Occipital lobe (tissue), 2 donors: Measurements from ENCODE around the gene ABCG1. TPM values are rescaled to one million over a fixed set of nuclear protein-coding genes. Genes with fewer than 3 reads are reported as not detected.

Source experiments
- DNase-seq: peaks from one replicate; lab custom pipeline; 2025; lab: John Stamatoyannopoulos, UW
- total RNA-seq: library from RNA; depleted of rRNA; stranded (reverse); fragments of >200 nt; gene quantifications from one replicate; pipeline ENCODE4 v1.2.3, GENCODE V29; 2014

The ABCG1 gene
- total RNA-seq, 1 donor from 2014 or later: 16.1 TPM

GRCh38 chr21:42304556-42305454, 85.9 kb downstream of the ABCG1 start:
- DNase-seq: no peak

DNA sequence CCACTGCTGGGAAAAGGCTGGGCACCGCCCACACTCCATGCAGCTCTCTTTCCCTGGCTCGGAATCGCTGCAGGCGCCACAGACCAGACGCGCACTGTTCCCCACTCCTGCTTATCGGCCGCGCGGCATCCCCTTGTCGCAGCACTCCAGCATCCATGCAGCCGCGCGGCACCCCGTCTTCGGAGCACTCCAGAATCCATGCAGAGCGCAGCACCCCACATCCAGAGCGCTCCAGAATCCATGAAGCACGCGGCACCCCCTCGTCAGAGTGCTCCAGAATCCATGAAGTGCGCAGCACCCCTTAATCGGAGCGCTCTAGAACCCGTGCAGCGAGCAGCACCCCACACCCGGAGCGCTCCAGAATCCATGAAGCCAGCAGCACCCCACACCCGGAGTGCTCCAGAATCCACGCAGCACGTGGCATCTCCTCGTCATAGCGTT, 86.8 kb downstream of the ABCG1 start:
- no peak for DNase-seq

GRCh38 chr21:42306366-42307035, 87.6 kb downstream of the ABCG1 start:
- DNase-seq: no peak

- DNase-seq: no peak
These were observed 88.2 kb downstream of the ABCG1 start for GRCh38 chr21:42307106-42307505.

DNA sequence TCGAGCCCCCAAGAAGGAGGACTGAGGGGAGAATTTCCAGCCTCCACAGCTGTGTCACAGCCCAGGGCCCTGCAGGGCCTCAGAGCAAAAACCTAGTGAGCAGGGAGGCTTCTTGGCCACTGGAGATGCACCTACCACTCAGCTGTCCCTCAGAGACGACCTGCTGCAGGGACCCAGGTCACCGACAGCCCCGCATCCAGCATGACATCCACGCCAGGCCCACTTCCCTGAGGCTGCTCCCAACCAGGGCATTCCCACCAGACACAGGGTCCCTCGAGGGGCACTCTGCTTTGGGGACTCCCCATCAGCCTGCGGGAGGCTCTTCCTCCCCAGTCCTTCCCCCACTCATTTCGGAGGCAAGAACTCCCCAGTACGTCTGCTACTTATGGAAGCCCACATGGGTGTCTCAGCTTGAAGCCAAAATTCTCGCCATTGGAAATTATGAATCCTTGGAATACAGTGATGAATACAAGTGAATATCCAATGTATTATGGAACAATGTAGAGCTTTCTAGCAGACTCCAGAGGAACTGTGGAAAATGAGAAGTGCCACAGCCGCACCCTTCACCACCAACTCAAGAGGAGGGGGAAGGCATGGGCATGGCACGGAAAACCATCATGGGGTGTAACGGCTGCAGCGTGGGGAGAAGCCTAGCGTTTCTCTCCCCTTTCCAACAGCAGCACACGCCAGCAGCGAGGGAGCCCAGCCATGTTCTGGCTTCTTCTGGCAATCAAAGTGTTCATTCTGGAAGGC, 89.4 kb downstream of the ABCG1 start:
- no peak for DNase-seq

GRCh38 chr21:42308914-42309752, 90.2 kb downstream of the ABCG1 start:
- no peak for DNase-seq

DNA sequence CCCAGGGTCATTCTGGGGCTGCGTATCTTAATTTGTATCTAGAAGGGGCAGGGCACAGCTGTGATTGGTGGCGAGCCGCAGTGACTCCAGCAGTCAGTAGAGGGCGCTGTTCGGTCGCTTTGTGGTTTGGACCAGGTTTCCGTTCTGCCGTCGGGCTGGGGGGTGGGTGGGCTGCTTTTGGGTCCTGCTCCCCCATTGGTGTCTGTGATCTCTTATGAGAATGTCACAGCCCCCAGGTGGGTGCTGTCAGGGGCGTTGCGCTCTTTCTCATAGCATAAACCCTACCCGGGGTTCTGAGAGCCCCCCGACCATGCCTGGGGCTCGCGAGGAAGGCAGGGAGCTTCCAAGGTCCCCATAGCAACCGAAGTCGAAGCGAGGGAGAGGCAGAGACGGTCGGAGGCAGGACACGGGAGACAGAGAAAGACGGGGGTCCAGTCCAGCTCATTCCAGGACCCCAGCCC, 90.8 kb downstream of the ABCG1 start:
- DNase-seq: no peak

DNA sequence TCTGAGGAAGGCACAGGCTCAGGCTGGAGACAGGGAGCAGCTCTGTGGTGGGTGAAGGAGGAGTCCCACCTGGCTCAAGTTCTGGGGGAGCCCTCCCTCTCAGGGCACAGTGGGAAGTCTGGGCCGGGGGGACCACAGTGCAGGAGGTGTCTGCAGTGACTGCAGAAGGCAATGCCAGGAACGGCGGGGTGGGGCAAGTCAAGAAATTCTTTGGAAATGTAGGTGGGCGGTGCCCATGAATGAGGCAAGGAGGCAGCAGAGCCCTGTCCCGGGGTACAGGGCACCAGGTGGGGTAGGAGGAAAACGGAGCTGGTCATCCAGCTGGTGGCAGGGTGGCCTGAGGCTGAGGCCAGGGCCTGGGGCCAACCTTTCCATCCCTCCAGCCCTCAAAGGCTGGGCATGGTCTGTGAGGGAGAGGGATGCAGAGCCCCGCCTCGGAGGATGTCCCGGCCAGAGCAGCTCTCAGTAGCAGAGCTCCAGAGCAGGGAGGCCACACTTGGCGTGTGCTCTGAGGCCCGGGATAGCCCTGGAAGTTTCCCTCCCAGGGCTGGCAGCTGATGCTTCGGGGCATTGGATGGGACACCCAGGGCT, 91.6 kb downstream of the ABCG1 start:
- DNase-seq: no peak

DNA sequence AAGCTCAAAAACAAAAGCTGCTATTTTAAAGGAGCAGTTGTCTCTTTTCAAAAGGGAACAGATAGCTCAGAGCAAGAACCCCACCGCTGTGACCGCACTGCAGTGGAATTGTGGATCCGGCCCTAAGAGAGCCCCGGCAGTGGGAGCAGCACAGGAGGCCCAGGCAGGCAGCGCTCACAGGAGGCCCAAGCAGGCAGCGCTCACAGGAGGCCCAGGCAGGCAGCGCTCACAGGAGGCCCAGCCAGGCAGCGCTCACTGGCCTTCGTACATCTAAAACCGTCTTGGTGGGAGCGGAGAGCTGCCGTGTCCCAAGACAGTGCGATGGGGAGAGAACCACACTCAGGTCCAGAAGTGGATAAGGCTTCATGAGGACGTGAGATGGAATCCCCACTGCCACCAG, 92.2 kb downstream of the ABCG1 start:
- DNase-seq: no peak

DNA sequence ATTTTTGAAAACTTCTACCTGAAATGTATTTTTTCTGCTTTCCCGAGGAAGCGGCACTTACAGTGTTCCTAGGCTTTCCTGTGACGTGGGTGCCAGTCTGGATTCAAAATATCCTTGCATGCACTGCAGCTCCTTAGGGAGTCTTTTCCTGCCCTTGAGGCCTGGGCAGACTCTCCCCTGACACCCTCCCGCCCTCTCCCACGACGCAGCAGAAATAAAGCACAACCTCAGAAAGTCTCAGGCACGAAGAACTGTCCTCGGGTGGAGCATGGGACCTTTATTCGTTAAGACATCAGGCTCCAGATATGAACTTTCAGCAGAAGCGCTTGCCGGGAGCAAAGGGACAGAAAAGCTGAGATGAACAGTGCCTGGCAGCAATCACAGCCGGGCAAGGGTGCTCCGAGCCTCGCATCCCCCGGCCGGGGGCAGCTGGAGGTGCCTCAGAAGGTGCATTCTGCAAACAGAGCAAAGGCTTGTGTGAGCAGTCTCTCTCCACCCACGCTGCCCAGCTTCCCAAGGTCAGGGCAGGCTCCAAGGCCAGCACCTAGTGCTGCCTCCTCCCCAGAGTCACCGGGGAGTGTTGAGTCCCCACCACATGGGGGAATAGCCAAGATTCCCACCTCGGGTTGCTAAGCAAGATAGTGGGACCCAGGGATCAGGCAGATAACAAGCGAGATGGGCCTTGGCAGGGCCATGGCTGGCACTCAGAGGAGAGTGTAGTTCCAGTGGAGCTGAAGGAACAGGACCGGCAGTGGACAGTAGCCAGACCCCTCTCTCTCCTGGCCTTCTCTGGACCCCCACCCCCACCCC, 93.1 kb downstream of the ABCG1 start:
- DNase-seq: no peak

DNA sequence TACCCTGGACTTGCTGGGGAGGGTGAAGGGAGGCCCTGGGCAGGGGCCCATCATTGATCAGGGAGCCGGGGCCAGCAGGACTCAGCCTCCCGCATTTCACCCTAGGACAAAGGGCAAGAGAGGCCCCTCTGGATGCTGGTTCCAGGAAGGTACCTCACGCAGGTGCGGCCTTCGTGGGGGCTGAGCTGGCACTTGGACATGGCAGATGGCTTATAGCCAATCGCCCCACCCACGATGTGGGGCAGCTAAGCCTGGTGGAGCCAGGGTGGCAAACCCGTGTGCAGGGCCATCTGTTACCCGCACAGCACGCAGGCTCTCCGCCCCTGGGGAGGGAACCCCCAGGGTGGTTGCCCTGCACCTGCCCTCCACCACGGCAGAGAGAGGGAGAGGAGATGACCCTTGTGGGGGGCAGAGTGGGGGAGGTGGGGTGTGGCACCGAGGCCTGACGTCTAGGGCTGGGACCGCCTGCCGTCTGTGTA, 93.7 kb downstream of the ABCG1 start:
- DNase-seq: no peak

- no peak for DNase-seq
These were observed 94.6 kb downstream of the ABCG1 start for GRCh38 chr21:42313501-42313969.

DNA sequence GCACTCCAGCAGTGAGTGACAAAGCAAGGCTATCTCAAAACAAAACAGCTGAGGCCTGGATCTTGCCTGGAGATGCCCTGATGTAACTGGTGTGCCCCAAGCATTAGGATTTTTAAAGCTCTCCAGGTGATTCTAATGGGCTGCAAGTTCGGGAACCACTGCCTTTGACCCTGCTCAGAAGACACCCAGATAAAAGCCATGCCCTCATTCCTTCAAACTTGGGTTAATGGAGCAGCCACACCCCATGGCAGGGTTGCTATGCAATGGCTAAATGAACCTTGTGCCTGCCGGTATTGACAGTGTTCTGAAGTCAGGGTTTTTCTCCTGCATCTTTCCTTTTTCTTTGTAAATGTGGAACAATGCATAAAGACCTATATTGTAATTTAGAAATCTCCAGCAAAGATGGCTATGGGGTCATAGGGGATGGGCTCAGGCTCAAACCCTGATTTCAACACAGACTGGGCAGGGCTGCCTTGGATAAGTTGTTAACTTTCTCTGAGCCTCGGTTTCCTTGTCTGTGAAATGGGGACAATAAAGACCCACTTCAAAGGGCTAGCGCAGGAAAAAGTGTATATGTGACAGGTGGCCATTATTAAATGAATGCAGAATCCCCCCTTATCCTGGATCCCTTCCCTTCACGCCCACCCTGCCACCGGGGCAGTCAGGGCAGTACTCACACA, 95.8 kb downstream of the ABCG1 start:
- no peak for DNase-seq

DNA sequence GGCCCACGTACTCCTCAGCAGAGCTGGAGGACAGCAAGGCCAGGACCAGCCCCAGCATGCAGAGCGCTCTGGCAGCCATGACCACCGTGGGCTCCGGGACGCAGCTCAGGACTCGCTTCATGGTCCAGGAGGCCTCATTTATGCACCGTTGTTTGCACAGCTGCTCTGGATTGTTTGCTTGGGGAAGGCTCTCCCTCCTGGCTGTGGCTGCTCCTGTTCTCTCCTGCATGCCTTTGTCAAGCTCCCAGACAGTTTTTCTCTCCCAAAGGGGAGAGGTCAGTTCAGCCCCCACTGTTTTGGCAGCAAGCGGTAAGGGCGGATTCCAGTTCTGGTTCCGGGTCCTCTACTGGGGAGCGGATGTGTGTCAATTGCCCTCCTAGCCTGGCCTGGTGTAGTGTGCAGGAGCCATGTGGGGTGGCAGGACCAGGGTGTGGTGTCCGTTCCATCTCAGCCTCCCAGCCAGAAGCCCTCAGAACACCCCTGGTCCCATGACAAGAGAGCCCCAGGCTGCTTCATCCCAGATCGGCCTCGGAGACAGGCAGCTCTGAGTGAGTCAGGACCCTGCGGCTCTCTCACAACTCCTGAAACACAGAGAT, 96.5 kb downstream of the ABCG1 start, which contains the start of gene TFF3:
Gene TFF3, minus strand, starts transcription at position 114 of the 596 bp plus-strand sequence. Its CDS starts 35 bp downstream, at position 79.
- DNase-seq: no peak

DNA sequence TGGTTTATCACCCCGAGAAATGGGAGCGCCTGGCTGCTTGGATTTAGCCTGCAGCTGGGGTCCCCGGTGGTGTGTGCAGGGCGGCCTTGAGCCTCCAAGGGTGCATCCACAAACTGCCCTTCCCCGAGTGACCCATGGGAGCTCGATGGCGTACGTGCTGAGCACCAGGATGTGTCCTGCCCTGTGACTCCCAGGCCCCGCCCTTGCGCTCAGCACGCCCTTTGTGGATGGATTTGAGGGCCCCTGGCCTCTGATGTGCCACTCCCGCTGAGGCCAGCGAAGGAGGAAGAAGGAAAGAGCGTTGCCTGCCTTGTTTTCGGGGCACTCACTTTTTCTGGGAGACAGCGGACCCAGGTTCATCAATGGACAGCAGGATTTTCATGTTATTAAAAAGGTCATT, 98.0 kb downstream of the ABCG1 start:
- no peak for DNase-seq

DNA sequence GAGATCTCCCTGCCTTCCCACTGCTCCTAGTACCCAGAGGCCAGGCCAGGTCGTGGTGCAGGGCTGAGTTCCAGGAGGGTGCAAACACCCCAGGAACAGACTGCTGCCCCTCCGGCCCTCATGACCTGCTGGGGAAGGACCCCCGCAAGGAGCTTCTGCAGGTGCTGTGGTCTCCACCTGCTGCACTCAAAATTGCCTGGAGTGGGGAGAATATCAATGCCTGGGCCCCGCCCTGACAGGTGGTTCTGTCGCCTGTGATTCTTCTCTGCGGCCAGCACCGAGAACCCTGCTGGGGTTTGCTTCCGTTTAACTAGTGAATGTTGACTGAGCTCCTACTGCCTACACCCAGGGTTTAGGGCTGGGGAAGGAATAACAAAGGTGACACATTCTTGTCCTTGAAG, 98.4 kb downstream of the ABCG1 start:
- no peak for DNase-seq

GRCh38 chr21:42317826-42318746, 99.1 kb downstream of the ABCG1 start:
- DNase-seq: no peak
